Hepatocyte (in vitro differentiated cells): Measurements from ENCODE around the gene CHST8.

Source experiments
- CTCF ChIP-seq: fragments of 200-600 bp; sonication (generic); IDR thresholded peaks from 2 replicates; pipeline ENCODE4 v1.5.1; 2016; ENCODE audit warnings: antibody characterized with exemption, mild to moderate bottlenecking; ENCODE audit not compliant: poor library complexity
- EZH2phosphoT487 ChIP-seq: fragments of 200-600 bp; sonication (generic); IDR thresholded peaks from one replicate; pipeline ENCODE4 v1.6.1; 2018; ENCODE audit warnings: antibody characterized with exemption, mild to moderate bottlenecking, low read depth, moderate library complexity; ENCODE audit not compliant: unreplicated experiment, severe bottlenecking

GRCh38 chr19:33756177-33756576, 134.4 kb downstream of the CHST8 start:
- TF ChIP-seq CTCF, result no peak
- TF ChIP-seq EZH2phosphoT487, result no peak
